PC-9 (cell line): ENCODE measurements around the gene CEP89. TPM values are rescaled to one million over a fixed set of nuclear protein-coding genes. Genes with fewer than 3 reads are reported as not detected.
"Not testable (repeated sequence)": the region's sequence is repeated elsewhere in the genome, so short reads cannot be mapped to it uniquely, and the experiment has no call there.

ENCODE experiments used
- BruUV-seq: library from RNA; stranded (reverse); fragments of 400-500 nt; replicated peaks from 2 replicates; lab custom pipeline; 2021; lab: Mats Ljungman, UMichigan
- CTCF ChIA-PET: fragments of 300-600 bp; sonication (Branson Sonifier 250); formaldehyde crosslinking; loops from one replicate; lab custom pipeline; 2022; ENCODE audit warnings: antibody characterized with exemption; lab: Charles Lee
- POLR2A ChIA-PET: fragments of 300-600 bp; sonication (Branson Sonifier 250); formaldehyde crosslinking; loops from one replicate; lab custom pipeline; 2022; ENCODE audit warnings: antibody characterized with exemption; ENCODE audit not compliant: unreplicated experiment; lab: Charles Lee
- DNase-seq, 2 experiments: peaks; one replicate each; pipeline versions ENCODE4 v3.0.0 to v3.0.0-alpha.2; 2015 to 2022; ENCODE audit warnings: mixed read lengths in 1 of 2
- H2AFZ ChIP-seq: fragments of 200-600 bp; sonication (generic); 2 replicates; pipeline ENCODE4 v1.8.1; 2017; ENCODE audit warnings: antibody characterized with exemption
- H3F3A ChIP-seq: fragments of 200-600 bp; sonication (generic); 2 replicates; pipeline ENCODE4 v1.8.1; 2017; ENCODE audit warnings: antibody characterized with exemption, mild to moderate bottlenecking, low read depth; ENCODE audit not compliant: insufficient read depth
- H3K27ac ChIP-seq: fragments of 200-600 bp; sonication (generic); 2 replicates; pipeline ENCODE4 v1.6.1; 2016; ENCODE audit warnings: mixed run types
- H3K27me3 ChIP-seq: fragments of 200-600 bp; sonication (generic); 2 replicates; pipeline ENCODE4 v1.6.1; 2016; ENCODE audit warnings: low read depth, mixed run types; ENCODE audit not compliant: insufficient read depth
- H3K36me3 ChIP-seq: fragments of 200-600 bp; sonication (generic); 2 replicates; pipeline ENCODE4 v1.6.1; 2016; ENCODE audit warnings: low read depth, mixed run types
- H3K4me1 ChIP-seq: fragments of 200-600 bp; sonication (generic); replicated peaks from 2 replicates; pipeline ENCODE4 v1.6.1; 2016; ENCODE audit warnings: mixed run types; ENCODE audit not compliant: insufficient read depth
- H3K4me2 ChIP-seq: fragments of 200-600 bp; sonication (generic); 2 replicates; pipeline ENCODE4 v1.6.1; 2017; ENCODE audit warnings: mixed run types
- H3K4me3 ChIP-seq: fragments of 200-600 bp; sonication (generic); 2 replicates; pipeline ENCODE4 v1.6.1; 2016; ENCODE audit warnings: mixed run types
- H3K79me2 ChIP-seq: fragments of 200-600 bp; sonication (generic); 2 replicates; pipeline ENCODE4 v1.6.1; 2017; ENCODE audit warnings: low read depth, mixed run types
- H3K9me2 ChIP-seq: fragments of 200-600 bp; sonication (generic); 2 replicates; pipeline ENCODE4 v1.8.1; 2017; ENCODE audit warnings: mild to moderate bottlenecking; ENCODE audit not compliant: insufficient read depth
- H3K9me3 ChIP-seq: fragments of 200-600 bp; sonication (generic); 2 replicates; pipeline ENCODE4 v1.8.1; 2016; ENCODE audit warnings: low read depth; ENCODE audit not compliant: insufficient read depth
- H4K20me1 ChIP-seq: fragments of 200-600 bp; sonication (generic); 2 replicates; pipeline ENCODE4 v1.8.1; 2017; ENCODE audit not compliant: insufficient read depth
- CTCF ChIP-seq: fragments of 200-600 bp; sonication (generic); conservative IDR thresholded peaks from 2 replicates; pipeline ENCODE4 v1.6.1; 2017; ENCODE audit warnings: mixed run types, antibody characterized with exemption, mild to moderate bottlenecking, moderate library complexity
- EZH2 ChIP-seq: fragments of 200-600 bp; sonication (generic); IDR thresholded peaks from 2 replicates; pipeline ENCODE4 v1.8.0; 2017; ENCODE audit warnings: antibody characterized with exemption, low read depth
- intact Hi-C: fragments of 100-400 bp; cut with micrococcal nuclease; formaldehyde crosslinking; loops from one replicate; pipeline ENCODE4 v1.10.0; 2022; ENCODE audit not compliant: unreplicated experiment
- total RNA-seq: library from RNA; stranded (reverse); gene quantifications from 2 replicates; pipeline ENCODE4 v1.2.3, GENCODE V29; 2021

CEP89 gene
- total RNA-seq, 1 experiment from 2014 or later: 33.6 TPM

- Histone ChIP-seq H3K27ac (0 out of 2 replicates have a peak overlapping the region, but pooled peaks have one; percentile 16), H2AFZ (no peak overlapping the region), H3K36me3 (peaks cover 13% of the 10 kb centered on the region; the same call in 1 of the 2 replicates), H3K9me3 (no peaks in the 10 kb centered on the region), H3K9me2 (no peaks in the 10 kb centered on the region), H3K27me3 (no peaks in the 10 kb centered on the region), H3F3A (peaks cover 19% of the 10 kb centered on the region; the same call in 1 of the 2 replicates), H3K4me1 (peaks cover 21% of the 10 kb centered on the region), H3K79me2 (no peaks in the 10 kb centered on the region), H4K20me1 (0 out of 2 replicates have a peak, but pooled peaks cover 5% of the 10 kb centered on the region), H3K4me2 (peak overlapping the region; percentile 50), H3K4me3 (no peak overlapping the region)
- intact Hi-C loops: loop anchor here (5.0 kb wide), 2 partner anchors 42 to 97 kb away; no protein-coding TSS in a partner anchor
- TF ChIP-seq CTCF (no peak), EZH2 (no peak)
- peak; percentile 38 to 89 for DNase-seq
- CTCF ChIA-PET: interaction anchor here (0.6 to 0.7 kb wide), 5 partner anchors 18 to 130 kb away, joined by 3 to 10 read pairs (median 8); no protein-coding TSS in a partner anchor
- POLR2A ChIA-PET: interaction anchor here (0.7 kb wide), 1 partner anchor 1931 kb away, joined by 3 read pairs; no protein-coding TSS in a partner anchor
- BruUV-seq: no TSS peak
These were observed 33.7 kb upstream of the CEP89 start for GRCh38 chr19:33005440-33005839.

GRCh38 chr19:33003424-33004024, 31.8 kb upstream of the CEP89 start:
- H3K9me2 ChIP-seq, H3K27me3 ChIP-seq, BruUV-seq, intact Hi-C loops, H3K27ac ChIP-seq, H3K79me2 ChIP-seq, H3K9me3 ChIP-seq, H4K20me1 ChIP-seq, H3K4me2 ChIP-seq, H3K4me3 ChIP-seq, H2AFZ ChIP-seq, DNase-seq: not testable (repeated sequence)
- Histone ChIP-seq H3F3A (peaks cover 19% of the 10 kb centered on the region; the same call in 1 of the 2 replicates), H3K36me3 (0 out of 2 replicates have a peak, but pooled peaks cover 13% of the 10 kb centered on the region), H3K4me1 (peaks cover 21% of the 10 kb centered on the region)
- ChIA-PET CTCF (interaction anchor here (0.6 kb wide), 1 partner anchor 437 kb away, joined by 3 read pairs; no protein-coding TSS in a partner anchor), POLR2A (interaction anchor here (0.6 kb wide), 1 partner anchor 11 kb away, joined by 5 read pairs; no protein-coding TSS in a partner anchor)

GRCh38 chr19:33002126-33002865, 30.5 kb upstream of the CEP89 start:
- BruUV-seq, H3K4me3 ChIP-seq, POLR2A ChIA-PET: not testable (repeated sequence)

GRCh38 chr19:33000910-33001309, 29.2 kb upstream of the CEP89 start:
- CTCF ChIA-PET: no interaction called here

More at GRCh38 chr19:33002126-33002865, 30.5 kb upstream of the CEP89 start:
- CTCF ChIA-PET, H3K9me3 ChIP-seq, H4K20me1 ChIP-seq, H3K27ac ChIP-seq, DNase-seq, H2AFZ ChIP-seq, H3K9me2 ChIP-seq, H3K27me3 ChIP-seq, H3K4me2 ChIP-seq, intact Hi-C loops, H3K79me2 ChIP-seq: not testable (repeated sequence)
- 0 out of 2 replicates have a peak, but pooled peaks cover 13% of the 10 kb centered on the region for H3K36me3 ChIP-seq
- peaks cover 21% of the 10 kb centered on the region for H3K4me1 ChIP-seq
- peaks cover 19% of the 10 kb centered on the region; the same call in 1 of the 2 replicates for H3F3A ChIP-seq

More at GRCh38 chr19:33000910-33001309, 29.2 kb upstream of the CEP89 start:
- no peaks in the 10 kb centered on the region for H3K9me3 ChIP-seq
- H4K20me1 ChIP-seq: no peaks in the 10 kb centered on the region
- H3K27ac ChIP-seq: no peak overlapping the region
- no peak for TF ChIP-seq CTCF
- TF ChIP-seq EZH2: no peak
- no TSS peak for BruUV-seq
- no peak overlapping the region for H3K4me3 ChIP-seq
- POLR2A ChIA-PET: interaction anchor here (0.7 kb wide), 1 partner anchor 80 kb away, joined by 4 read pairs; the partner anchor contains the start of gene GPATCH1
- H3K36me3 ChIP-seq: peaks cover 16% of the 10 kb centered on the region; the same call in 1 of the 2 replicates
- H2AFZ ChIP-seq: no peak overlapping the region
- H3K4me2 ChIP-seq: no peak overlapping the region
- H3K27me3 ChIP-seq: no peaks in the 10 kb centered on the region
- intact Hi-C loops: no loop called here
- peaks cover 14% of the 10 kb centered on the region for H3K4me1 ChIP-seq
- no peaks in the 10 kb centered on the region for H3K79me2 ChIP-seq
- peaks cover 12% of the 10 kb centered on the region; the same call in 1 of the 2 replicates for H3F3A ChIP-seq
- no peak for DNase-seq
- H3K9me2 ChIP-seq: no peaks in the 10 kb centered on the region
